HG03575 (cell line): ENCODE measurements around the gene GPRC5C.
"Not testable (repeated sequence)": the region's sequence is repeated elsewhere in the genome, so short reads cannot be mapped to it uniquely, and the experiment has no call there.

Experiments
- ATAC-seq: cut with Tn5 transposase; IDR thresholded peaks from one replicate; pipeline ENCODE4 v1.9.1; 2021; ENCODE audit not compliant: unreplicated experiment, insufficient number of reproducible peaks, low FRiP score; ENCODE audit errors: extremely low read depth

The GPRC5C gene

GRCh38 chr17:74404218-74404617 lies 27.7 kb upstream of the GPRC5C start:
- ATAC-seq: no peak

GRCh38 chr17:74404789-74405188 lies 27.1 kb upstream of the GPRC5C start:
- no peak for ATAC-seq

- ATAC-seq: not testable (repeated sequence)
Measured at GRCh38 chr17:74405311-74405710, 26.6 kb upstream of the GPRC5C start.

- ATAC-seq: no peak
Measured at GRCh38 chr17:74407384-74407783, 24.5 kb upstream of the GPRC5C start.

- ATAC-seq: no peak
Measured at GRCh38 chr17:74408262-74408661, 23.6 kb upstream of the GPRC5C start.

GRCh38 chr17:74408815-74409214 lies 23.1 kb upstream of the GPRC5C start:
- ATAC-seq: no peak

- ATAC-seq: no peak
Measured at GRCh38 chr17:74410001-74410443, 21.9 kb upstream of the GPRC5C start.

GRCh38 chr17:74412581-74412980 lies 19.3 kb upstream of the GPRC5C start:
- ATAC-seq: no peak

- ATAC-seq: no peak
Measured at GRCh38 chr17:74413491-74413890, 18.4 kb upstream of the GPRC5C start.

GRCh38 chr17:74414510-74414909 lies 17.4 kb upstream of the GPRC5C start:
- no peak for ATAC-seq

- no peak for ATAC-seq
Measured at GRCh38 chr17:74415608-74416396, 16.1 kb upstream of the GPRC5C start.

- ATAC-seq: no peak
Measured at GRCh38 chr17:74417178-74418045, 14.5 kb upstream of the GPRC5C start.

GRCh38 chr17:74419928-74420411 lies 11.9 kb upstream of the GPRC5C start:
- ATAC-seq: no peak

- no peak for ATAC-seq
Measured at GRCh38 chr17:74424117-74424516, 7.8 kb upstream of the GPRC5C start.

GRCh38 chr17:74424657-74425056 lies 7.2 kb upstream of the GPRC5C start:
- no peak for ATAC-seq

- ATAC-seq: no peak
Measured at GRCh38 chr17:74426551-74427047, 5.3 kb upstream of the GPRC5C start.

- ATAC-seq: no peak
Measured at GRCh38 chr17:74427048-74427762, 4.7 kb upstream of the GPRC5C start.

GRCh38 chr17:74427763-74428153 lies 4.1 kb upstream of the GPRC5C start:
- no peak for ATAC-seq
